Activated CD4-positive, alpha-beta T cell treated with anti-CD3 and anti-CD28 coated beads for 36 hours (primary cell): ENCODE measurements around the gene CCDC137. TPM values are rescaled to one million over a fixed set of nuclear protein-coding genes. Genes with fewer than 3 reads are reported as not detected.

Experiments
- ATAC-seq: fragments of 200-7000 bp; cut with Tn5 transposase; one replicate; pipeline ENCODE4 v1.10.0; 2021; ENCODE audit warnings: mild to moderate bottlenecking, moderate library complexity
- CTCF ChIA-PET: fragments of 350-600 bp; sonication (Branson Sonifier 250); formaldehyde crosslinking; loops from one replicate; lab custom pipeline; 2021; ENCODE audit warnings: antibody characterized with exemption; lab: Charles Lee
- POLR2A ChIA-PET: fragments of 350-600 bp; sonication (Branson Sonifier 250); formaldehyde crosslinking; loops from one replicate; lab custom pipeline; 2021; ENCODE audit warnings: antibody characterized with exemption, inconsistent platforms; lab: Charles Lee
- DNase-seq: peaks from one replicate; pipeline ENCODE4 v3.0.0-alpha.2; 2020
- H3K27ac Mint-ChIP-seq: one replicate; pipeline ENCODE4 v1.8.0; 2021; ENCODE audit warnings: mixed read lengths
- H3K27me3 Mint-ChIP-seq: one replicate; pipeline ENCODE4 v1.8.0; 2021; ENCODE audit warnings: mixed read lengths
- H3K36me3 Mint-ChIP-seq: one replicate; pipeline ENCODE4 v1.8.0; 2021; ENCODE audit warnings: low read depth, mixed read lengths
- H3K4me1 Mint-ChIP-seq: one replicate; pipeline ENCODE4 v1.8.0; 2021; ENCODE audit warnings: mixed read lengths
- H3K4me3 Mint-ChIP-seq: one replicate; pipeline ENCODE4 v1.8.0; 2021; ENCODE audit warnings: mild to moderate bottlenecking, moderate library complexity, mixed read lengths
- H3K9me3 Mint-ChIP-seq: one replicate; pipeline ENCODE4 v1.8.0; 2021; ENCODE audit warnings: low read depth, mixed read lengths
- intact Hi-C, 2 experiments: fragments of 100-400 bp; cut with DNase I in 1 of 2; cut with micrococcal nuclease in 1 of 2; formaldehyde crosslinking; loops; one replicate each; pipeline versions ENCODE4 v1.14.2 to v1.15.1; 2022 to 2024; cut with DNase I, micrococcal nuclease
- total RNA-seq, 2 experiments: library from RNA; stranded (reverse); gene quantifications; one replicate each; pipeline ENCODE4 v1.2.3, GENCODE V29; 2021

The CCDC137 gene
- total RNA-seq, 2 experiments from 2014 or later: 30.0 to 36.6 TPM

DNA sequence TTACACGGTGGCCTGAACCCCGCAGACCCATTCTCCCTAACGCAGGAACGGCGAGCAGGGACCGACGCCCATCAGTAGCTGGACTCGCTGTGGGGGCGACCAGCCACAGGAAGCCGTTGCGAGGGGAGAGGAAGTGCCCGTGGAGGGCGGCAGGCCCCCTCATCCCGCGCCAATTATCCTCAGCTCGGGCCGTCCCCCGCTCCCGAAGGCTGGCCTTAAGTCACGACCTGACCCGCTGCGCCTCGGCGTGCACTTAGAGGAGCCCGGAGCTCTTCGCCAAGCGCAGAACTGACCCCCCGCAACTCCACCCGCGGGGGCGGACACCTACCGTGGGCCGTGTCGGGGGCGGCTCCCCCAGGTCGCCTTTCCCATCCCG lies 16.7 kb downstream of the CCDC137 start:
- DNase-seq (no peak), ATAC-seq (no peak)
- H3K4me3 Mint-ChIP-seq: peak overlapping the region; percentile 87
- ChIA-PET POLR2A (interaction anchor here (1.1 to 4.0 kb wide), 3 partner anchors 16 to 47 kb away, joined by 3 to 24 read pairs (median 7); partner anchors contain the start of genes CCDC137, MRPL12 and OXLD1), CTCF (interaction anchor here (0.6 to 1.5 kb wide), 5 partner anchors 11 to 773 kb away, joined by 3 to 5 read pairs (median 4); partner anchors contain the start of gene MRPL12)
- no peaks in the 10 kb centered on the region for H3K27me3 Mint-ChIP-seq
- peak overlapping the region; percentile 78 for H3K27ac Mint-ChIP-seq
- no peaks in the 10 kb centered on the region for H3K9me3 Mint-ChIP-seq
- peaks cover 28% of the 10 kb centered on the region for H3K4me1 Mint-ChIP-seq
- peaks cover 43% of the 10 kb centered on the region for H3K36me3 Mint-ChIP-seq
- intact Hi-C loops: loop anchor here (1.0 to 5.0 kb wide), 11 partner anchors 14 to 340 kb away; partner anchors contain the start of genes ACTG1 (in 1 of the 2), ASPSCR1 (in 1 of the 2), CCDC137 (in 1 of the 2) and CENPX (in 1 of the 2)

DNA sequence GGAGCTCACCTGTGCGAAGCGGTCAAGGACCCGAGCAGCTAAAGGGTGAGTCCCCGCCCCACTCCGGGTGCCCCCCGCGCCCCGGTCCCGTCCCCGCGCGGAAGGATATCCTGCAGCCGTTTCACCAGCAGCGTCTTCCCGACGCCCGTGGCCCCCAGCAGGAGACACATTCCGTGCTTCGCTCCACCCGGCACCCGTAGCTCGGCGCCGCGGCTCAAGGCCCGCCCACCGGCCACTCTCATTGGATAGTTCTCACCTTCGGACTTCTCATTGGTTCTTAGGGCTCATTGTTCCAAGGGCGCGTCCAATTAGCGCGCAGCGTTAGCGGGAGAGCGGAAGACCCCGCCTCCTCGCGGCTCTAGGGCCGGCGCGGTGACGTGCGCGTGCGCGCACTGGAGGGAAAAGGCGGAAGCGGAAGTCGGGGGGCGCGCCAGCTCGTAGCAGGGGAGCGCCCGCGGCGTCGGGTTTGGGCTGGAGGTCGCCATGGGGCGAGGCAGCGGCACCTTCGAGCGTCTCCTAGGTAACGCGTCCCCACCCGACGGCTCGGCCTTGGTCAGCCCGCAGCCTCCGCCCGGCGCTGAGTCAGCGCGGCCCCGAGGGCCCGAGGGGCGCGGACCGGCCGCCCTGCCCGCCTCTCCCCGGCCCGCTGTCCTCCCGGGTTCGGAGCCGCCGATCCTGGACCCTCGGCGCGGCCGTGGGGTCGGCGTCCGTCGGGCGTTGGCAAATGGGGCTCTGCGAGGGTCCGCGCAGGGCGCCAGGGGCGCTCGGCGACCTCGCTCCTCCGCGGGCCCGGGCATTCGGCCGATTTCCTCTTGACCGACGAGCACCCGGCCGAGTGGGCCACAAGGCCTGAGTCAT lies 17.3 kb downstream of the CCDC137 start, which contains the start of the genes ARL16 and HGS:
Gene ARL16, minus strand, starts transcription at position 214 of the 858 bp plus-strand sequence. Its CDS starts 44 bp downstream, at position 170.
Gene HGS, plus strand, starts transcription at position 428 of the 858 bp plus-strand sequence. Its CDS starts 56 bp downstream, at position 484.
- intact Hi-C loops: loop anchor here (1.0 to 5.0 kb wide), 12 partner anchors 15 to 445 kb away; partner anchors contain the start of genes MRPL12 (in 2 of the 2), ACTG1 (in 1 of the 2), ASPSCR1 (in 1 of the 2) and CCDC137 (in 1 of the 2)
- peak within 1 kb of the TSS; percentile 87 for H3K4me3 Mint-ChIP-seq
- peak; percentile 98 for ATAC-seq
- H3K36me3 Mint-ChIP-seq: peaks cover 47% of the 10 kb centered on the region
- no peaks in the 10 kb centered on the region for H3K9me3 Mint-ChIP-seq
- H3K4me1 Mint-ChIP-seq: peaks cover 31% of the 10 kb centered on the region
- peak; percentile 98 for DNase-seq
- H3K27ac Mint-ChIP-seq: peak within 1 kb of the TSS; percentile 83
- H3K27me3 Mint-ChIP-seq: no peaks in the 10 kb centered on the region
- POLR2A ChIA-PET: interaction anchor here (0.6 to 4.0 kb wide), 5 partner anchors 8 to 48 kb away, joined by 3 to 24 read pairs (median 3); partner anchors contain the start of genes CCDC137, MRPL12 and OXLD1
- CTCF ChIA-PET: interaction anchor here (1.0 to 1.5 kb wide), 4 partner anchors 10 to 25 kb away, joined by 3 to 5 read pairs (median 4); partner anchors contain the start of gene MRPL12

DNA sequence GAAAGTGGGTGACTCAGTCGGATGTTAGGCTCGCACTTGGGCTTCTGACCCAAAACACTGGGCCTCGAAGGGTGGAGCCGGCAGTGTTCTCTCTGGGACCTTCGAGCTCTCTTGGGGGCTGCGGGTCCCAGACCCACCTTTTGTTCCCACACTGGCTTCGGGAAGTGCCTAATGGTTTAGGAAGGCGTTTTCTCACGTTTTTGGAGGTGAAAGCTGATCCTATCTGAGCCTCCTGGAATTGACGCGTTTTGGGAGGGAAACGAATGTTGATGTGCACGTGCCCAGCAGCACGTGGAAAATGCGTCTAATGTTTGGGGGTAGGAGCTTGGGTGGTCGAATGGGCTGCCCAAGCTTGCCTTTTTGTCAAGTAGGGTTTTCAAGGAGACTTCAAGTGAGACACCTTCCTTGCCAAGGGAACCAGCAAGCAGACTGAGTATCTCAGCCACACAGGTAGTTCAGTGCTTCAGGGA lies 17.9 kb downstream of the CCDC137 start:
- intact Hi-C loops: loop anchor here (1.0 to 5.0 kb wide), 3 partner anchors 19 to 445 kb away; partner anchors contain the start of genes ACTG1 (in 1 of the 2), MRPL12 (in 1 of the 2), NDUFAF8 (in 1 of the 2) and TEPSIN (in 1 of the 2)
- peaks cover 31% of the 10 kb centered on the region for H3K4me1 Mint-ChIP-seq

DNA sequence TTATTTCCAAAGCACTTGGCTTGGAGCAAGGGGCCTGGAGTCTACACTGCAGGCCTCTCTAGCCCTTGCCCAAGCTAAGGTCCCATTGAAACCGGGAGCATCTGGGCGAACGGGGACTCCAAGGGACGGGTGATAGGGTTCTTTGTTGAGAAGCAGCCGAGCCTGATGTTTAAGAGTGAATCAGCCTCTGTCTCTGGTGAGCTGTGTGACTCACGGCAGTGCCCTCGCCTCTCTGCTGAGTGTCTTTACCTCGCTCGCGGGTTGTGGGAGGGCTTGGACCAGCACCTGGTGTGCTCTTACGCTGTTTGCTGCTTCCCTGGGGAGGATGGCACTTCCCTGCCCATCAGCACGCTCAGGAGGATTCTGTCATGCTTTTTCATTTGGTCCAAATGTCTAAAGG lies 18.6 kb downstream of the CCDC137 start:
- Mint-ChIP-seq H3K4me1 (peaks cover 31% of the 10 kb centered on the region), H3K36me3 (peaks cover 60% of the 10 kb centered on the region), H3K9me3 (no peaks in the 10 kb centered on the region), H3K27ac (peak overlapping the region; percentile 83), H3K4me3 (peak overlapping the region; percentile 87), H3K27me3 (no peaks in the 10 kb centered on the region)
- ChIA-PET CTCF (interaction anchor here (0.6 to 0.8 kb wide), 3 partner anchors 20 to 360 kb away, joined by 3 read pairs; no protein-coding TSS in a partner anchor), POLR2A (interaction anchor here (0.6 to 4.0 kb wide), 5 partner anchors 17 to 273 kb away, joined by 3 to 24 read pairs (median 4); partner anchors contain the start of gene MRPL12)
- DNase-seq (peak; percentile 82), ATAC-seq (peak; percentile 49)
- intact Hi-C loops: no loop called here

More for the DNA sequence above, 17.9 kb downstream of the CCDC137 start:
- Mint-ChIP-seq H3K27me3 (no peaks in the 10 kb centered on the region), H3K36me3 (peaks cover 53% of the 10 kb centered on the region), H3K4me3 (peak overlapping the region; percentile 87), H3K27ac (peak overlapping the region; percentile 83), H3K9me3 (no peaks in the 10 kb centered on the region)
- ChIA-PET CTCF (interaction anchor here (0.6 to 1.0 kb wide), 4 partner anchors 10 to 360 kb away, joined by 3 read pairs; no protein-coding TSS in a partner anchor), POLR2A (interaction anchor here (0.9 to 4.0 kb wide), 3 partner anchors 18 to 27 kb away, joined by 4 to 24 read pairs (median 7); partner anchors contain the start of genes CCDC137, MRPL12 and OXLD1)
- DNase-seq (peak; percentile 55), ATAC-seq (no peak)

DNA sequence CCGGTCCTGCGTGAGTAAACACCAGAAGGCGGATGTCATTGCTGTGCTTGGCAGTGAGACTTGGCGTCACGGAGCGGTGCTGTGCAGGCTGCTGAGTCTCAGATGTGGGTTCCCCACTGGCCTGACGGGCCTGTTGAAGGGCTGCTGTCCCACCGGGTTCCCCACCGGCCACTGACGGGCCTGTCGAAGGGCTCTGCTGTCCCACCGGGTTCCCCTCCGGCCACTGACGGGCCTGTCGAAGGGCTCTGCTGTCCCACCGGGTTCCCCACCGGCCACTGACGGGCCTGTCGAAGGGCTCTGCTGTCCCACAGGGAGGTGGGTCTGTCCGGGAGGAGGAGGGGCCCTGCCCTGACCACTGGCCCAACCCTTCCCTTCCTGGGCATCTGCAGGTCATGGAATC lies 20.1 kb downstream of the CCDC137 start:
- Mint-ChIP-seq H3K36me3 (peaks cover 62% of the 10 kb centered on the region), H3K27me3 (no peaks in the 10 kb centered on the region), H3K9me3 (no peaks in the 10 kb centered on the region), H3K4me3 (no peak overlapping the region), H3K4me1 (peaks cover 31% of the 10 kb centered on the region), H3K27ac (no peak overlapping the region)
- DNase-seq: no peak
- ChIA-PET POLR2A (no interaction called here), CTCF (no interaction called here)
- intact Hi-C loops: no loop called here
- no peak for ATAC-seq

DNA sequence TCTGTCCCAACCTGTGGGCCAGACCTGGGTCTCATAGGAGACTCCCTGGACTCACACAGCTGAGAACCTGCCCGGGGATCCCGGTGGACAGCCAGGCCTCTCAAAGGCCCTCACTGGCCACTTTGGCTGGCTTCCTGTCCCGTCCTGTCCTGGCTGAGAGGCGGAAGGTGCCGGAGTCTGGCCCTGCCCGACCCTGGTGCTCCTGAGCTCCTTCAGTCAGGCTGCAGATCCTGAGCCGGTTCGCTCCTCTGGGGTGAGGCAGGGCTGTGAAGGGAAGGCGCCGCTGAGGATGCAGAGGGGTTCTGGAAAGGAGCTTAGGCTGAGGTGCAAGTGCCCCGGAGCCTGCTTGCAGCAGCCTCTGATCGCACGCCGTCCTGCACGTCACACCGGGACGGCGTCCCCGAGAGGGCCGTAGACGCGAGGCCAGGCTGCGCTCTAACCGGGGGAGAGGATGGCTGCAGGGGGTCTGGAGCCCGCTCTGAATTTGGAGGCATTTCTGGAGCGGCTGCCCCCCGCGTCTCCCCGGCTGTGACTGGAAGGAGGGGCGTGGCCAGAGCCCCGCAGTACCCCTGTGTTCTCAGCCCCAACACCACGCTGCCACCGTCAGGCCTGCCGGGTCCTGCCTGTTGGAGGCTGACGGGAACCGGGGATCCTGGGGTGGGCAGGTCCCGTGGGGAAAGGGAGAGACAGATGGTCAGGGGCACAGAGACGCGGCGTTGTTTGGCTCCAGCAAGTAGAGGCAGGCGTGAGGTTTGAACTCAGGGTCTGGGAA lies 21.4 kb downstream of the CCDC137 start:
- Mint-ChIP-seq H3K27ac (no peak overlapping the region), H3K27me3 (no peaks in the 10 kb centered on the region), H3K36me3 (peaks cover 58% of the 10 kb centered on the region), H3K4me3 (no peak overlapping the region), H3K4me1 (peaks cover 25% of the 10 kb centered on the region), H3K9me3 (no peaks in the 10 kb centered on the region)
- DNase-seq (no peak), ATAC-seq (no peak)
- ChIA-PET POLR2A (no interaction called here), CTCF (no interaction called here)
- intact Hi-C loops: no loop called here

DNA sequence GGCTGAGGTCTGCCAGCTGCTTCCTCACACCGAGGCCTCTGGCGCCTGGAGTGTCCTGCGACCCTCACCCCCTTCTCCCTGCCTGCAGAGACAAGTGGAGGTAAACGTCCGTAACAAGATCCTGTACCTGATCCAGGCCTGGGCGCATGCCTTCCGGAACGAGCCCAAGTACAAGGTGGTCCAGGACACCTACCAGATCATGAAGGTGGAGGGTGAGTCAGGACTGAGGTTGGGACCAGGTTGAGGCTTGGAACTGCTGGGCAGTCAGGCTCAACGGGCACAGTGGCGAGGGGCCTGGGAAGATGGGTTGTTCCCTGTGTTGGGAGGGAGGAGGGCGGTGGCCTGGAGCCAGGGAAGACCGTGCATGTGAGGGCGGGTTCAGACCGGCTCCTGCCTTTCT lies 22.1 kb downstream of the CCDC137 start:
- Mint-ChIP-seq H3K4me1 (peaks cover 25% of the 10 kb centered on the region), H3K27ac (no peak overlapping the region), H3K4me3 (no peak overlapping the region), H3K9me3 (no peaks in the 10 kb centered on the region), H3K27me3 (no peaks in the 10 kb centered on the region), H3K36me3 (peaks cover 58% of the 10 kb centered on the region)
- CTCF ChIA-PET: no interaction called here
- DNase-seq: no peak
- POLR2A ChIA-PET: no interaction called here
- intact Hi-C loops: no loop called here
- ATAC-seq: no peak

DNA sequence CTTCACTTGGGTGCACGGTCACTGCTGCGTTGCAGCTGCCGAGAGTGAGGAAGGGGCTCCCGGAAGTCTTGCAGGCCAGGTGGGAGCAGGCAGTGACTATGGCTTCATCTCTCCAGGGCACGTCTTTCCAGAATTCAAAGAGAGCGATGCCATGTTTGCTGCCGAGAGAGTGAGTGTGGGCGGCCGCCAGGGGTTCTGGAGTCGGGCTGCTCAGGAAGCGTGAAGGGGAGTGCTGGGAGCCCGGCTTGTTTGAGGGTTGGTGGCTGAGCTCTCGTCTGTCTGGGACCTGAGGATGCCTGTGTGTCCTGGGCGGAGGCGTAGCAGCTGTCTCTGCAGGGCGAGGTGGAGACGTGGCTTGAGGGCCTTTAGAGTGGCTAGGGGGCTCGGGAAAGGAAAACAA lies 23.5 kb downstream of the CCDC137 start:
- POLR2A ChIA-PET: interaction anchor here (0.5 kb wide), 1 partner anchor 1430 kb away, joined by 4 read pairs; no protein-coding TSS in a partner anchor
- H3K4me1 Mint-ChIP-seq: peaks cover 17% of the 10 kb centered on the region
- no peaks in the 10 kb centered on the region for H3K27me3 Mint-ChIP-seq
- H3K9me3 Mint-ChIP-seq: no peaks in the 10 kb centered on the region
- intact Hi-C loops: no loop called here
- H3K36me3 Mint-ChIP-seq: peaks cover 51% of the 10 kb centered on the region
- CTCF ChIA-PET: no interaction called here
- ATAC-seq (no peak), DNase-seq (no peak)
- H3K27ac Mint-ChIP-seq: no peak overlapping the region
- no peak overlapping the region for H3K4me3 Mint-ChIP-seq

DNA sequence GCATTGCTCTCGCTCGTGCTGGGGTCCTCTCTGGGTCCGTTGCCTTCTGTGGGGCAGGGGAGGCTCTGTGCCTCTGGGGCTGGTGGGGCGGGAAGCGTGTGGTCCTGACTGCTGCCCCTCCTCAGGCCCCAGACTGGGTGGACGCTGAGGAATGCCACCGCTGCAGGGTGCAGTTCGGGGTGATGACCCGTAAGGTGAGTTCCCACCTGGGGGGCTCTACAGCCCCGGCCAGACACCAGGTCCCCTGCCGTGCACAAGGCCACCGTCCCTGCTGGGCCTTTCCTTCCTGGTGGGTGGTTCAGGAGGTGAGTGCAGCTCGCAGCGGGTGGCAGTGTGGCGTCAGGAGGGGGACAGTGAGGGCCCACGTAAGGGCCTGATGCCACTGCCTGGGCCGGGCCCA lies 24.0 kb downstream of the CCDC137 start:
- Mint-ChIP-seq H3K36me3 (peaks cover 47% of the 10 kb centered on the region), H3K4me3 (no peak overlapping the region), H3K4me1 (peaks cover 12% of the 10 kb centered on the region), H3K27ac (no peak overlapping the region), H3K9me3 (no peaks in the 10 kb centered on the region), H3K27me3 (no peaks in the 10 kb centered on the region)
- intact Hi-C loops: no loop called here
- DNase-seq (no peak), ATAC-seq (no peak)
- ChIA-PET POLR2A (interaction anchor here (0.5 kb wide), 1 partner anchor 1431 kb away, joined by 4 read pairs; no protein-coding TSS in a partner anchor), CTCF (no interaction called here)

DNA sequence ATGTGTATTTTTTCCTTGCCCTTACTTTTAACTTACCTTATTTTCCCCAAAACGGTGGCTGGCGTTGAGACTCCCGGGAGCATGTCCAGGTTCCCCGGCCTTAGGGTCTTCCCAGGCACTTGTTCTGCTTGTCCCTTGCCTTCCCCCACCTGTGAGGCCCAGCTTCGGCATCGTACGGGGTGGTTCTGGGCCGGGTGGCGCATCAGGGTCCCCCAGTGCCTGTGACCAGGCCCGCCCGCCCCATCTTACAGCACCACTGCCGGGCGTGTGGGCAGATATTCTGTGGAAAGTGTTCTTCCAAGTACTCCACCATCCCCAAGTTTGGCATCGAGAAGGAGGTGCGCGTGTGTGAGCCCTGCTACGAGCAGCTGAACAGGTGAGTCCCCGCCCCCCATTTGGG lies 24.7 kb downstream of the CCDC137 start:
- Mint-ChIP-seq H3K4me1 (peaks cover 7% of the 10 kb centered on the region), H3K27ac (no peak overlapping the region), H3K27me3 (no peaks in the 10 kb centered on the region), H3K4me3 (no peak overlapping the region), H3K36me3 (peaks cover 41% of the 10 kb centered on the region), H3K9me3 (no peaks in the 10 kb centered on the region)
- ChIA-PET CTCF (no interaction called here), POLR2A (no interaction called here)
- DNase-seq (no peak), ATAC-seq (no peak)
- intact Hi-C loops: no loop called here
